Medulla oblongata (tissue), 1 donor: ENCODE data around the gene SLC6A13.
"Not testable (repeated sequence)": the region's sequence is repeated elsewhere in the genome, so short reads cannot be mapped to it uniquely, and the experiment has no call there.

Source experiments
- DNase-seq: peaks from one replicate; pipeline ENCODE4 v3.0.0-alpha.2; 2015; ENCODE audit errors: extremely low spot score

The SLC6A13 gene

GRCh38 chr12:197911-198695, 64.5 kb downstream of the SLC6A13 start:
- no peak for DNase-seq

GRCh38 chr12:197347-197746, 65.3 kb downstream of the SLC6A13 start:
- no peak for DNase-seq

- DNase-seq = no peak
Measured at GRCh38 chr12:196436-196835, 66.2 kb downstream of the SLC6A13 start.

GRCh38 chr12:195951-196350, 66.7 kb downstream of the SLC6A13 start:
- DNase-seq = no peak

- no peak for DNase-seq
Measured at GRCh38 chr12:195156-195555, 67.5 kb downstream of the SLC6A13 start.

DNA sequence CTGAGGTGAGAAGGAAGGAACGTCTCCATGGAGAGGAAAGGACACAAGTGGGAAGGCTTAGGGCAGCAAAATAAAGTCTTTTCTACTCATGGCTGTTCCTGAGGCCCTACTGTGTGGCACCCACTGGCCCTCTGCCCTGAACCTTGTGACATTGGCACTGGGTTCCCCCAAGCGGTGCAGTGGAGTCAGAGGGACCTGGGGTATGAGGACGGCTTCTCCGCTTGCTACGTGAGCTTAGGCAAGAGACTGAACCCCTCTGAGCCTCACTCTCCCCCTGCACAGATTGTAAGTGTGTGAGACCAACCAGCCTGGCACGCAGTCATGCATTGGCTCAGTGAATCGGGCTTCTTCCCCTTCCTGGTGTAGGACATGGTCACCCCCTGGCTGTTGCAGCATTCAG, 68.4 kb downstream of the SLC6A13 start:
- no peak for DNase-seq

DNA sequence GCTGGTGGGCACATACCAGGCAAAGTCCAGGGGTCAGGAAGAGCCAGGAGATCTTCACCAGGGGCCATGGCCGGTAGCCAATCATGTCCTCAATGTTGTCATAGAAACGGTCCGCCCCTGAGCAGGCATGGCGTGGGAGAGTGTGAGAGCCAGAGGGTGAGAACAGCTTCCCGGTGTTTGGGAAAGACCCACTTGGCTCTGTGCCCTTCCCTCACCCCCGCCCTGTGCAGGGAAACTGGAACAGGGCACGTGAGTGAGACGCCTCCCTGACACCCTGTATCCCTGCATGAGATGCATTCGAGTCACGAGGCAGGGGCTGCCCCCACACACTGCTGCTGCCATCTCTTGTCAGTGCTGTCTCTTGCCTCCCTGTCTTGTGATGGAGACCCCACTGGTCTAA, 69.4 kb downstream of the SLC6A13 start:
- no peak for DNase-seq

GRCh38 chr12:191541-191940, 71.1 kb downstream of the SLC6A13 start:
- DNase-seq = no peak

DNA sequence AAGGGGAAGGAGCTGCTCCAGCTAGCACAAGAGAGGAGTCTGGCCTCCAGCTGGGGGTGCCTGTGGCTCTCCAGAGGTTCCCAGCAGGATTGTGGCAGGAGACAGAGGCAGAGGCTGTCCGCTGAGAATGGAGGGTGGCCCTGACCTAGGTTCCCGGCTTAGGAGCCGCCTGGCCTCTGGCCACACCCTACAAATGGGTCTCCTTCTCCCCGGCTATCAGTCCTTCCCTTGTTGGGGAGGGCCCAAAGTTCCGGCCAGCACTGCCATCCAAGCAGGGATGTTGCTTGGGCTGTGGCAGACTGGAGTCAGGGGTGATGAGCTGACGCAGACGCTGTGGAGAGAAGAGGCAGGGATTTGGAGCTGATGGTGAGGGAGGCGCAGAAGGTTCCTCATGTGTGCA, 71.8 kb downstream of the SLC6A13 start:
- DNase-seq = no peak

GRCh38 chr12:189622-189962, 73.0 kb downstream of the SLC6A13 start:
- DNase-seq = no peak

- DNase-seq = peak; percentile 64
Measured at GRCh38 chr12:188910-189621, 73.6 kb downstream of the SLC6A13 start.

GRCh38 chr12:187986-188909, 74.4 kb downstream of the SLC6A13 start:
- DNase-seq = not testable (repeated sequence)

GRCh38 chr12:186006-186625, 76.5 kb downstream of the SLC6A13 start:
- no peak for DNase-seq

GRCh38 chr12:185576-185955, 77.1 kb downstream of the SLC6A13 start:
- DNase-seq = no peak

- no peak for DNase-seq
Measured at GRCh38 chr12:184811-185575, 77.6 kb downstream of the SLC6A13 start.

DNA sequence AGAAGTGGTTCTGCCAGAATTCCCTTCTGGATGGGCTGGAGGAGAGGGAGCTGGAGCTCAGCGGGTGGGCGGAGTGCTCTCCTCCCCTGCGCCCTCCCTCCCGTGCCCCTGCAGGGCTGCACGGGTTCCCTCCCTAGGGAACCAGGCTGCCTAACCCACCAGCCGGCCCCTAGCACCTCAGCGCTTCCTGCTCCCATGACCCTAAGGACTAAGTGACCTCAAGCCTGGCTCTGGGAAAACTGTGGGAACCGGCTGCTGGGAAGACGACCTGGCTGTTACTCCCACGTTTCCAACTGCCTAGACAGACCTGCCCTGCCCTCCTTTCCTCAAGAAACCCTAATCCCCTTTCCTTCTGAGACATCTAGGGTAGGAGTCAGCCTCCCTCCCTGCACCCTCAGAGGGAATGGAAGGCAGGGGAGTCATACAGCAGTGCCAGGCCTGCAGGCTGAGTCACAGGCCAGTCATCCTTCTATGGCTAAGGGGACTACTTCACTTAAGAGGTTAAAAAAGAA, 80.2 kb downstream of the SLC6A13 start:
- DNase-seq = no peak

DNA sequence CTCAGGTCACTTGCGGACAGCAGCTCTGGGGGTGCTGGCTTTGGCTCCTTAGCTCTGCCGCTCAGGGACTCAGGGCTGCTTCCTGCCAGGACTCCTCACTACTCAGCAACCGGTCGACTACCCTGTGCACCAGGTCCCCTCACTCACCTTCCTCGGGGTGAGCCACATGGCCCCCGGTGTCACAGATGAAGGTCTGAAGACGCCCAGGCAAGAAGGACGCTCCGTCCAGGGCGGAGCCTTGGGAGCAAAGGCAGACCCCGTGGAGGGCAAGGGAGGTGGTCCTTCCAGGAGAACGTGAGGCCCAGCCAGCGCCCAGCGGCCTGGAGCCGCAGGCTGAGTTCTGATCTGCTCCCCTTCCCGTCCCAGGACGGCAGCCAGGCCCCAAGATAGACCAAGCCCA, 80.7 kb downstream of the SLC6A13 start:
- no peak for DNase-seq

- peak; percentile 78 for DNase-seq
Measured at GRCh38 chr12:180445-180844, 82.2 kb downstream of the SLC6A13 start.

DNA sequence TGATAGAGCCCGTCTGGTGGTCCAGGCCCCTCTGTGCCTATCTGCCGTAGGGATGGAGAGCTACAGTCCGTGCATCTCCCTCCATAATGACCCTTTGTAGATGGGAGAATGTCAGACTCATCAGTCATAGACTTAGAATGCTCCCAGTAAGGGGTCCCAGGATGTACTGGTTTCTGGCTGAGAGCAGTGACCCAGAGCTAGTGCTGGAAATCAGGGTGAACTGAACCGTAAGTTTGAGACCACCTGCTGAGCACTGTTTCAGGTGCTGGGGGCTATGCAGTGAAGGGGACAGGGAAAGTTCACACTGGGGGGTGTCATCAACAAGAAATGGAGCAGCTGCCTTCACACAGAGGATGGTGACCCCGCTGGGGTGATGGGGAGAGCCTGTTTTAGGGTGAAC, 82.8 kb downstream of the SLC6A13 start:
- DNase-seq = no peak

DNA sequence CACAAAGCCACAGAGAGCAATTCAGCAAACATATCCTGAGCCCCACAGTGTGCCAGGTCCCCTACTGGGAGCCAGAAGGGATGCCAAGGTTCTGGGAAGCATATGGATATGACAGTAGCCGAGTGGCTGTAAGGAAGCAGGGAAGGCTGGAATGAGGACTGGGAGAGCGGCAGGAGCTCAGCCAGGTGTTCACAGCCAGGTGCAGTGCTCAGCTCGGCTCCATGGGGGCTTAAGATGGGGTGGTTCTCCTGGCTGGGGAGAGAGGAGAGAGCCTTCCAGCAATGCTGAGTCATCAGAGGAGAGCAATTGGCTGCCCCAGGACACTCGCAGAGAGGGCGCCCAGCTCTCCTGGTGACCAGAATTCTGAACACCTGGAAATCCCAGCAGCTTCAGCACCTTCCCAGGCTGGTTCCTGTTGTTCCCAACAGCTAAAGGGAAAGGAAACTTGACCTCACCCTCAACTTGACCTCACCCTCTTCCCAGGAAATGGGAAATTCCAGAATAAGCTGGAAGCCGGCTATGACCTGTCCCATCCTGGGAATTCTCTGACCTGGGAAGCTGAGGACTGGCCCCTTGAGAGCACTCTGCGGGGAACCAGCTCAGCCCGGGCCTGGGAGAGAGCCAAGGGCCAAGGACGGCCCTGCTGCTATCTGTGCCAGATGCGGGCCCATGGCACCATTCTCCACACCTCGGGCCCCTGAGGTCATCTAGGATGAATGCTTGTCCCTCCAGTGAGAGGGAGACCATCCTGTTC, 83.3 kb downstream of the SLC6A13 start:
- no peak for DNase-seq

GRCh38 chr12:178829-179109, 83.9 kb downstream of the SLC6A13 start:
- DNase-seq = no peak
